Endothelial cell of umbilical vein (primary cell): Measurements from ENCODE around the gene RNF10. TPM values are rescaled to one million over a fixed set of nuclear protein-coding genes. Genes with fewer than 3 reads are reported as not detected.

Source experiments
- BruUV-seq: library from RNA; stranded (reverse); fragments of 400-500 nt; replicated peaks from 2 replicates; lab custom pipeline; 2021; lab: Mats Ljungman, UMichigan
- CTCF ChIA-PET: fragments of 300-600, 350-600 bp; sonication (Branson Sonifier 250); formaldehyde crosslinking; loops from one replicate; lab custom pipeline; 2021; ENCODE audit warnings: antibody characterized with exemption, inconsistent platforms; lab: Charles Lee
- POLR2A ChIA-PET: fragments of 300-600, 350-600 bp; sonication (Branson Sonifier 250); formaldehyde crosslinking; loops from one replicate; lab custom pipeline; 2021; ENCODE audit warnings: antibody characterized with exemption, inconsistent platforms; lab: Charles Lee
- DNase-seq: peaks from one replicate; pipeline ENCODE4 v3.0.0-alpha.2; 2011; ENCODE audit warnings: low read depth, low spot score
- FAIRE-seq: peaks from 2 replicates; lab custom pipeline; 2011; peaks lifted over from hg19 to GRCh38; lab: Jason Lieb, UNC
- H2AFZ ChIP-seq: 2 replicates; pipeline ENCODE4 v1.6.0; 2012; ENCODE audit warnings: low read depth, low read length, control low read depth, inconsistent platforms
- H3K27ac ChIP-seq: 2 replicates; pipeline ENCODE4 v1.5.1; 2011; ENCODE audit warnings: low read depth, mild to moderate bottlenecking, control low read depth, low read length, moderate library complexity; ENCODE audit not compliant: insufficient read depth
- H3K27me3 ChIP-seq, 2 experiments: 2 replicates each; pipeline versions ENCODE4 v1.6.0 to v1.6.1; 2011; ENCODE audit warnings: low read length in 2 of 2, mixed read lengths in 1 of 2; ENCODE audit not compliant: control insufficient read depth in 2 of 2, insufficient read depth in 2 of 2
- H3K36me3 ChIP-seq, 2 experiments: 2 replicates in 1 of 2; 3 replicates in 1 of 2; pipeline ENCODE4 v1.5.1; 2011; ENCODE audit warnings: low read length in 2 of 2, mild to moderate bottlenecking in 1 of 2, moderate library complexity in 1 of 2; ENCODE audit not compliant: control insufficient read depth in 2 of 2, insufficient read depth in 2 of 2; ENCODE audit errors: extremely low read depth in 1 of 2
- H3K4me1 ChIP-seq: 3 replicates; pipeline ENCODE4 v1.5.1; 2011; ENCODE audit warnings: mild to moderate bottlenecking, low read length; ENCODE audit not compliant: control insufficient read depth, insufficient read depth; ENCODE audit errors: extremely low read depth
- H3K4me2 ChIP-seq: 2 replicates; pipeline ENCODE4 v1.6.1; 2011; ENCODE audit warnings: low read length, control low read depth, mixed read lengths; ENCODE audit not compliant: insufficient read depth
- H3K4me3 ChIP-seq, 3 experiments: fragments of 200-600 bp in 1 of 3; sonication (generic), shearing (Covaris generic) in 1 of 3; replicated peaks in 1 of 3; 2 replicates each; pipeline ENCODE4 v1.5.1; 2011 to 2016; ENCODE audit warnings: control low read depth in 3 of 3, low read length in 3 of 3, mild to moderate bottlenecking in 2 of 3, inconsistent platforms in 1 of 3, low read depth in 1 of 3, moderate library complexity in 1 of 3; ENCODE audit not compliant: insufficient read depth in 1 of 3
- H3K79me2 ChIP-seq: 2 replicates; pipeline ENCODE4 v1.6.0; 2012; ENCODE audit warnings: low read length, inconsistent platforms; ENCODE audit not compliant: control insufficient read depth, insufficient read depth
- H3K9ac ChIP-seq: replicated peaks from 2 replicates; pipeline ENCODE3; 2011; ENCODE audit warnings: low read length, control low read depth; ENCODE audit not compliant: insufficient read depth; ENCODE audit errors: extremely low read depth
- H3K9me1 ChIP-seq: replicated peaks from 3 replicates; pipeline ENCODE4 v1.6.0; 2011; ENCODE audit warnings: mild to moderate bottlenecking, low read length; ENCODE audit not compliant: control insufficient read depth, insufficient read depth; ENCODE audit errors: extremely low read depth
- H3K9me3 ChIP-seq: replicated peaks from 2 replicates; pipeline ENCODE4 v1.5.1; 2012; ENCODE audit warnings: low read length, inconsistent platforms; ENCODE audit not compliant: control insufficient read depth, insufficient read depth
- H4K20me1 ChIP-seq: replicated peaks from 2 replicates; pipeline ENCODE3; 2011; ENCODE audit warnings: mild to moderate bottlenecking, low read length; ENCODE audit not compliant: control insufficient read depth, insufficient read depth; ENCODE audit errors: extremely low read depth
- EZH2 ChIP-seq: IDR thresholded peaks from 2 replicates; pipeline ENCODE4 v1.6.1; 2012; ENCODE audit warnings: borderline replicate concordance, low read depth, mild to moderate bottlenecking, moderate library complexity, low read length, inconsistent platforms; ENCODE audit not compliant: severe bottlenecking
- FOS ChIP-seq: IDR thresholded peaks from 2 replicates; pipeline ENCODE4 v1.6.1; 2011; ENCODE audit warnings: mild to moderate bottlenecking, low read length, moderate library complexity, borderline replicate concordance; ENCODE audit not compliant: insufficient read depth
- GATA2 ChIP-seq: IDR thresholded peaks from 2 replicates; pipeline ENCODE4 v1.7.0; 2011; ENCODE audit warnings: low read depth, mild to moderate bottlenecking, moderate library complexity, mixed read lengths, low read length; ENCODE audit not compliant: insufficient read length, insufficient read depth
- JUN ChIP-seq: IDR thresholded peaks from 2 replicates; pipeline ENCODE4 v1.6.1; 2011; ENCODE audit warnings: borderline replicate concordance, low read depth; ENCODE audit not compliant: insufficient read length, insufficient read depth
- MYC ChIP-seq: IDR thresholded peaks from one replicate; pipeline ENCODE4 v1.6.1; 2011; ENCODE audit warnings: mild to moderate bottlenecking, low read depth, low read length
- POLR2A ChIP-seq: IDR thresholded peaks from 2 replicates; pipeline ENCODE4 v1.6.1; 2012; ENCODE audit warnings: low read depth, mild to moderate bottlenecking, control low read depth, low read length
- POLR2AphosphoS5 ChIP-seq: IDR thresholded peaks from 2 replicates; pipeline ENCODE4 v1.6.1; 2012; ENCODE audit warnings: low read depth, mild to moderate bottlenecking, control low read depth, low read length, moderate library complexity; ENCODE audit not compliant: insufficient read depth
- dilution Hi-C: fragments of 300-500 bp; cut with MboI; formaldehyde crosslinking; loops from one replicate; pipeline ENCODE4 v1.15.0; 2019; ENCODE audit warnings: low sequenced_read_pairs; ENCODE audit not compliant: extremely low pct_ligation_motif_present
- intact Hi-C: fragments of 100-400 bp; cut with micrococcal nuclease; formaldehyde crosslinking; loops from one replicate; pipeline ENCODE4 v1.10.0; 2022
- polyA plus RNA-seq, 4 experiments: library from polyadenylated mRNA; depleted of rRNA in 3 of 4; stranded (reverse) in 3 of 4; unstranded in 1 of 4; fragments of >200 nt; gene quantifications; 2 replicates each; pipeline versions ENCODE4 v1.2.1 to v1.2.3, GENCODE V29; 2011 to 2012; ENCODE audit warnings: missing spikeins in 1 of 4
- total RNA-seq: library from RNA; stranded (reverse); gene quantifications from 2 replicates; pipeline ENCODE4 v1.2.3, GENCODE V29; 2021
- TF ChIP-seq, protein P1 (sequence below): IDR thresholded peaks from 2 replicates; pipeline ENCODE4 v1.6.1; 2011; ENCODE audit not compliant: insufficient read depth, insufficient read length
- TF ChIP-seq, protein P2 (sequence below), 2 donors: IDR thresholded peaks; 1 replicate in 1 of 2; 2 replicates in 1 of 2; pipeline ENCODE4 v1.5.1; 2011; ENCODE audit warnings: low read length in 2 of 2, mild to moderate bottlenecking in 2 of 2, moderate library complexity in 2 of 2, control low read depth in 1 of 2, inconsistent platforms in 1 of 2, low read depth in 1 of 2; ENCODE audit not compliant: insufficient read depth in 1 of 2; ENCODE audit errors: extremely low read depth in 1 of 2

RNF10 gene
- total and polyA plus RNA-seq, 2 donors (not counting 3 experiments of a cell fraction or from before 2014, with no cell fraction given) = 120 to 236 TPM

DNA sequence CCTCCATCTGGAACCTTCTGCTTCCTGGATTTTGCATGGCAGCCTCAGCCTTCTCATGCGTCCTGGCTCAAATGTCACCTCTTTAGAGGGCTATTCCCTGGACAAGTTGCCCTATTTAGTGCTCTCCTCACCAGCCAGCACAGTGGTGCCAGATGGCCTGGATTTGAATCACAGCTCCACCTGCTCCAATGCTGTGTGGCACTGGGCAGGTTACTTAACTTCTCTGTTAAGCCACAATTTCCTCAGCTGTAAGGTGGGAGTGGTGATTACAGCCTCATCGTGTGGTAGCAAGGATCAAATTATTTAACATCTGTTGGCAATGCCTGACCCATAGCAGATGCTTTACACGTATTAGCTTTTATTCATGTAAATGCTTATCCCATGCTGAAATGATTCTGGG, 63.7 kb downstream of the RNF10 start:
- dilution Hi-C loops = no loop called here
- no peak overlapping the region for H3K27ac ChIP-seq
- H2AFZ ChIP-seq = no peak overlapping the region
- no peaks in the 10 kb centered on the region for H3K4me1 ChIP-seq
- DNase-seq = no peak
- H3K4me2 ChIP-seq = no peak overlapping the region
- H3K36me3 ChIP-seq = no peaks in the 10 kb centered on the region
- no peaks in the 10 kb centered on the region for H3K79me2 ChIP-seq
- no peak overlapping the region for H3K9ac ChIP-seq
- intact Hi-C loops = no loop called here
- H3K9me1 ChIP-seq = no peaks in the 10 kb centered on the region
- no peak for TF ChIP-seq GATA2
- TF ChIP-seq EZH2 = no peak
- no peak for TF ChIP-seq FOS
- no peak for TF ChIP-seq JUN
- TF ChIP-seq MYC = no peak
- no peak for TF ChIP-seq POLR2A
- TF ChIP-seq, protein P1, sequence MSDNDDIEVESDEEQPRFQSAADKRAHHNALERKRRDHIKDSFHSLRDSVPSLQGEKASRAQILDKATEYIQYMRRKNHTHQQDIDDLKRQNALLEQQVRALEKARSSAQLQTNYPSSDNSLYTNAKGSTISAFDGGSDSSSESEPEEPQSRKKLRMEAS = no peak
- TF ChIP-seq POLR2AphosphoS5 = no peak
- TF ChIP-seq, protein P2, sequence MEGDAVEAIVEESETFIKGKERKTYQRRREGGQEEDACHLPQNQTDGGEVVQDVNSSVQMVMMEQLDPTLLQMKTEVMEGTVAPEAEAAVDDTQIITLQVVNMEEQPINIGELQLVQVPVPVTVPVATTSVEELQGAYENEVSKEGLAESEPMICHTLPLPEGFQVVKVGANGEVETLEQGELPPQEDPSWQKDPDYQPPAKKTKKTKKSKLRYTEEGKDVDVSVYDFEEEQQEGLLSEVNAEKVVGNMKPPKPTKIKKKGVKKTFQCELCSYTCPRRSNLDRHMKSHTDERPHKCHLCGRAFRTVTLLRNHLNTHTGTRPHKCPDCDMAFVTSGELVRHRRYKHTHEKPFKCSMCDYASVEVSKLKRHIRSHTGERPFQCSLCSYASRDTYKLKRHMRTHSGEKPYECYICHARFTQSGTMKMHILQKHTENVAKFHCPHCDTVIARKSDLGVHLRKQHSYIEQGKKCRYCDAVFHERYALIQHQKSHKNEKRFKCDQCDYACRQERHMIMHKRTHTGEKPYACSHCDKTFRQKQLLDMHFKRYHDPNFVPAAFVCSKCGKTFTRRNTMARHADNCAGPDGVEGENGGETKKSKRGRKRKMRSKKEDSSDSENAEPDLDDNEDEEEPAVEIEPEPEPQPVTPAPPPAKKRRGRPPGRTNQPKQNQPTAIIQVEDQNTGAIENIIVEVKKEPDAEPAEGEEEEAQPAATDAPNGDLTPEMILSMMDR (IDR thresholded peaks at IDR 0.05; ENCODE audit: extremely low read depth in 1 of 2, insufficient read depth in 1 of 2, low read depth in 1 of 2, low read length in 2 of 2) = no peak
- H3K9me3 ChIP-seq = no peaks in the 10 kb centered on the region
- peaks cover 0 to 3% of the 10 kb centered on the region in 2 experiments for H3K27me3 ChIP-seq
- H4K20me1 ChIP-seq = no peaks in the 10 kb centered on the region
- ChIA-PET CTCF (no interaction called here), POLR2A (no interaction called here)
- BruUV-seq = no TSS peak
- no peak for FAIRE-seq
- H3K4me3 ChIP-seq = no peak overlapping the region
